HG02623 (cell line): ENCODE results near the gene IRGQ.
"Not testable (repeated sequence)": the region's sequence is repeated elsewhere in the genome, so short reads cannot be mapped to it uniquely, and the experiment has no call there.

ENCODE experiments used
- ATAC-seq: cut with Tn5 transposase; IDR thresholded peaks from one replicate; pipeline ENCODE4 v1.9.1; 2021; ENCODE audit warnings: moderate library complexity; ENCODE audit not compliant: unreplicated experiment

Gene IRGQ

GRCh38 chr19:43599635-43600295, 3.8 kb upstream of the IRGQ start:
- no peak for ATAC-seq

- ATAC-seq, result no peak
Measured at GRCh38 chr19:43598445-43599240, 2.7 kb upstream of the IRGQ start.

GRCh38 chr19:43597876-43598275, 1.9 kb upstream of the IRGQ start:
- ATAC-seq, result no peak

- no peak for ATAC-seq
Measured at GRCh38 chr19:43596842-43597461, 1.0 kb upstream of the IRGQ start.

GRCh38 chr19:43595605-43595998, 332 bp downstream of the IRGQ start:
- no peak for ATAC-seq

- ATAC-seq, result no peak
Measured at GRCh38 chr19:43594710-43595604, 977 bp downstream of the IRGQ start.

GRCh38 chr19:43594081-43594697, 1.7 kb downstream of the IRGQ start:
- no peak for ATAC-seq

- ATAC-seq, result no peak
Measured at GRCh38 chr19:43592800-43593350, 3.1 kb downstream of the IRGQ start.

- ATAC-seq, result no peak
Measured at GRCh38 chr19:43591904-43592772, 3.8 kb downstream of the IRGQ start.

GRCh38 chr19:43589678-43590077, 6.3 kb downstream of the IRGQ start:
- ATAC-seq, result no peak

- no peak for ATAC-seq
Measured at GRCh38 chr19:43589277-43589676, 6.7 kb downstream of the IRGQ start.

GRCh38 chr19:43587029-43587428, 8.9 kb downstream of the IRGQ start:
- ATAC-seq, result not testable (repeated sequence)

GRCh38 chr19:43586346-43586745, 9.6 kb downstream of the IRGQ start:
- ATAC-seq, result no peak

GRCh38 chr19:43584484-43584883, 11.4 kb downstream of the IRGQ start:
- ATAC-seq, result no peak

- no peak for ATAC-seq
Measured at GRCh38 chr19:43582495-43582894, 13.4 kb downstream of the IRGQ start.

- ATAC-seq, result no peak
Measured at GRCh38 chr19:43581467-43581866, 14.5 kb downstream of the IRGQ start.

GRCh38 chr19:43578787-43579186, 17.1 kb downstream of the IRGQ start:
- ATAC-seq, result no peak

- ATAC-seq, result no peak
Measured at GRCh38 chr19:43575955-43576878, 19.7 kb downstream of the IRGQ start.
